WTC11 (cell line): ENCODE measurements around the gene CYRIA. TPM values are rescaled to one million over a fixed set of nuclear protein-coding genes. Genes with fewer than 3 reads are reported as not detected.

Experiments used
- ATAC-seq: fragments of 200-7000 bp; cut with Tn5 transposase; 2 replicates; pipeline ENCODE4 v1.10.0; 2021; ENCODE audit warnings: mild to moderate bottlenecking, moderate library complexity
- CTCF ChIA-PET: fragments of 300-600 bp; sonication (Branson Sonifier 250); formaldehyde crosslinking; loops from one replicate; lab custom pipeline; 2021; ENCODE audit warnings: antibody characterized with exemption; lab: Charles Lee
- POLR2A ChIA-PET: fragments of 350-600 bp; sonication (Branson Sonifier 250); formaldehyde crosslinking; loops from one replicate; lab custom pipeline; 2021; ENCODE audit warnings: antibody characterized with exemption; lab: Charles Lee
- DNase-seq: peaks from one replicate; pipeline ENCODE4 v3.0.0; 2021; ENCODE audit warnings: low spot score
- H3K27ac Mint-ChIP-seq: 2 replicates; pipeline ENCODE4 v1.8.0; 2021; ENCODE audit warnings: mixed read lengths
- H3K27me3 Mint-ChIP-seq: 2 replicates; pipeline ENCODE4 v1.8.0; 2021; ENCODE audit warnings: low read depth, mild to moderate bottlenecking, moderate library complexity, mixed read lengths
- H3K36me3 Mint-ChIP-seq: 2 replicates; pipeline ENCODE4 v1.8.0; 2021; ENCODE audit warnings: mixed read lengths
- H3K4me1 Mint-ChIP-seq: 2 replicates; pipeline ENCODE4 v1.8.0; 2022; ENCODE audit warnings: mixed read lengths
- H3K4me3 Mint-ChIP-seq: 2 replicates; pipeline ENCODE4 v1.8.0; 2021; ENCODE audit warnings: mild to moderate bottlenecking, moderate library complexity, mixed read lengths
- H3K9me3 Mint-ChIP-seq: 2 replicates; pipeline ENCODE4 v1.8.0; 2021; ENCODE audit warnings: mixed read lengths
- SP1 ChIP-seq: sonication (generic); formaldehyde crosslinking; conservative IDR thresholded peaks from 2 replicates; pipeline ENCODE4 v1.8.1; 2022; ENCODE audit warnings: missing genetic modification reagents
- total RNA-seq: library from RNA; stranded (reverse); gene quantifications from 3 replicates; pipeline ENCODE4 v1.2.3, GENCODE V29; 2021
- TF ChIP-seq, protein P1 (sequence below): fragments of 200-600 bp; IDR thresholded peaks from 2 replicates; pipeline ENCODE4 v1.8.0; 2022; ENCODE audit warnings: antibody characterized with exemption

Gene CYRIA
- total RNA-seq, 1 experiment from 2014 or later: 8.3 TPM

DNA sequence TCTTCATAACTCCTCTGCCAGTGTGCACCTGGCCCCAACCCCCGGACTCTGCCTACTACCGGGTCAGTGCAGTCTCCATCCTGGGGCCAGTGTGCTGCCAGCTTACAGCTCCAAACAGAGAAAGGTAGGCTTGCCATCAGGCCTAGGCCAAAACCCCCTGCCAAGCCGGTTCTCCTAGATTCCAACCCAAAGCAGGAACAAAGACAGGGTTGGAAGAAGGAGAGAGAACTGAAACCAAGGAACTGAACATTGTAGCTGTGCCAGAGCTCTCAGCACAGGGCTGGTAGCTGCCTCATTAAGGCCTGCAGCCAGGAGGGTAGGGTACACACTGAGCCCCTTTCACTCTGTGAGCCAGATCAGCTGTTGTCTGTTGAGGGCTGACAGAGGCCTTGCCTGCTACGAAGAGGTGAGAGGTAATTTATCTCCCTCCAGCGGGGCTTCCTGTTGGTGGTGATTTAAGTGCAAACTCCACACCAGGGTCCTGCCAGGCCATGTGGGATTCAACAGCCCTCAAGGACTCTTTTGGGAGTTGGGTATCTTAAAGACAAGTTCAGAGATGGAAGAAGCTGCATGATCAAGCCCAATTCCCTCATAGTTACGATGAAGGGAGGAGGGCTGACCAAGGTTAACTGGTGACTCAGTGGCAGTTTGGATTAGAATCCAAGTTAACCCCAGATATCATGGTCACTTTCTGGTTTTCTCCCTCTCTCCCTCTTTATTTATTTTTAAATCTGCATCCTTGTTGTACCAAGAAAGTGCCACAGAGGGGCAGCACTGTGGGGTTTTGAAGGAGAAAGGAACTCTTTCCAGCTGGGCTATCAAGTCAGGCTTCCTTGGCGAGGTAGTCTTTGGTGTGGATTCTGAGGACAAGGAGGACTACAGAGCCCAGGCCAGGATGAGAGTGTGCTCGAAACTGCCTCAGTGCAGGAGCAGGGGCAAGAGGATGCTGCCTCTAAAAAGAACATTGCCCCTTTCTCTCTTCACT is 48.1 kb downstream of the CYRIA start:
- Mint-ChIP-seq H3K4me1 (peaks cover 26% of the 10 kb centered on the region), H3K4me3 (no peak overlapping the region), H3K27me3 (no peaks in the 10 kb centered on the region), H3K36me3 (no peaks in the 10 kb centered on the region), H3K9me3 (no peaks in the 10 kb centered on the region), H3K27ac (no peak overlapping the region; the same call in 1 of the 2 replicates)
- DNase-seq (peak; percentile 54), ATAC-seq (peak; percentile 83)
- ChIA-PET POLR2A (interaction anchor here (0.7 kb wide), 1 partner anchor 148 kb away, joined by 3 read pairs; no protein-coding TSS in a partner anchor), CTCF (interaction anchor here (0.6 to 3.4 kb wide), 9 partner anchors 9 to 1583 kb away, joined by 3 to 44 read pairs (median 5); no protein-coding TSS in a partner anchor)
- no peak for TF ChIP-seq SP1 (CRISPR knock-in tag)
- TF ChIP-seq, protein P1, sequence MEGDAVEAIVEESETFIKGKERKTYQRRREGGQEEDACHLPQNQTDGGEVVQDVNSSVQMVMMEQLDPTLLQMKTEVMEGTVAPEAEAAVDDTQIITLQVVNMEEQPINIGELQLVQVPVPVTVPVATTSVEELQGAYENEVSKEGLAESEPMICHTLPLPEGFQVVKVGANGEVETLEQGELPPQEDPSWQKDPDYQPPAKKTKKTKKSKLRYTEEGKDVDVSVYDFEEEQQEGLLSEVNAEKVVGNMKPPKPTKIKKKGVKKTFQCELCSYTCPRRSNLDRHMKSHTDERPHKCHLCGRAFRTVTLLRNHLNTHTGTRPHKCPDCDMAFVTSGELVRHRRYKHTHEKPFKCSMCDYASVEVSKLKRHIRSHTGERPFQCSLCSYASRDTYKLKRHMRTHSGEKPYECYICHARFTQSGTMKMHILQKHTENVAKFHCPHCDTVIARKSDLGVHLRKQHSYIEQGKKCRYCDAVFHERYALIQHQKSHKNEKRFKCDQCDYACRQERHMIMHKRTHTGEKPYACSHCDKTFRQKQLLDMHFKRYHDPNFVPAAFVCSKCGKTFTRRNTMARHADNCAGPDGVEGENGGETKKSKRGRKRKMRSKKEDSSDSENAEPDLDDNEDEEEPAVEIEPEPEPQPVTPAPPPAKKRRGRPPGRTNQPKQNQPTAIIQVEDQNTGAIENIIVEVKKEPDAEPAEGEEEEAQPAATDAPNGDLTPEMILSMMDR: peak; percentile 43
